Stimulated activated CD8-positive, alpha-beta memory T cell treated with anti-CD3 and anti-CD28 coated beads, Interleukin-4, amount 100 ng/mL, for 48 hours (primary cell): Measurements from ENCODE around the gene PSME4.
"Not testable (repeated sequence)": the region's sequence is repeated elsewhere in the genome, so short reads cannot be mapped to it uniquely, and the experiment has no call there.

Source experiments
- DNase-seq: peaks from one replicate; pipeline ENCODE4 v3.0.0-alpha.2; 2020

The PSME4 gene

DNA sequence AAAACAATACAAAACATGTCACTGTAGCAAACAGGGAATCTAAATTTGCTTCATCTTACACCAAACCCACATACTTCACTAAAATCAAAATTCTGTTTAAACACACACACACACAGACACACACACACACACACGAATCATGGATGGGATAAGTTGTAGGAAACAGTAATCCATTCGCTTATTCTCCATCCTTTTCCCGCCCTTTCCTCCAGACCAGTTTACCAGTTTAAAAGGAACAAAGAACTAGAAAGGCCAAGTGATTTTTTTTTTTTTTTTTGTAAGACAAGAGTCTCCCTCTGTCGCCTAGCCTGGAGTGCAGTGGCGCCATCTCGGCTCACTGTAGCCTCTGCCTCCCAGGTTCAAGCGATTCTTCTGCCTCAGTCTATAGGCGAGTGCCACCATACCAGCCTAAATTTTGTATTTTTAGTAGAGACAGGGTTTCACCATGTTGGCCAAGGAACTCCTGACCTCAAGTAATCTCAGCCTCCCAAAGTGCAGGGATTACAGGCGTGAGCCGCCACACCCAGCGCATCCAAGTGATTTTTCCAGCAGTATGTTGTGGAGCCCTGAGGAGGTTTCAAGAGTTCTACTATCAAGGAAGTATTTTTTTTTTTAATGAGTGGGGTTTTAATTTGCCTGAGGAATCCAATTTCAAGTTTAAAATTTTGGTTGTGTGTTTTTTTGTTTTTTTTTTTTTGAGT lies 5.7 kb downstream of the PSME4 start:
- DNase-seq = no peak

DNA sequence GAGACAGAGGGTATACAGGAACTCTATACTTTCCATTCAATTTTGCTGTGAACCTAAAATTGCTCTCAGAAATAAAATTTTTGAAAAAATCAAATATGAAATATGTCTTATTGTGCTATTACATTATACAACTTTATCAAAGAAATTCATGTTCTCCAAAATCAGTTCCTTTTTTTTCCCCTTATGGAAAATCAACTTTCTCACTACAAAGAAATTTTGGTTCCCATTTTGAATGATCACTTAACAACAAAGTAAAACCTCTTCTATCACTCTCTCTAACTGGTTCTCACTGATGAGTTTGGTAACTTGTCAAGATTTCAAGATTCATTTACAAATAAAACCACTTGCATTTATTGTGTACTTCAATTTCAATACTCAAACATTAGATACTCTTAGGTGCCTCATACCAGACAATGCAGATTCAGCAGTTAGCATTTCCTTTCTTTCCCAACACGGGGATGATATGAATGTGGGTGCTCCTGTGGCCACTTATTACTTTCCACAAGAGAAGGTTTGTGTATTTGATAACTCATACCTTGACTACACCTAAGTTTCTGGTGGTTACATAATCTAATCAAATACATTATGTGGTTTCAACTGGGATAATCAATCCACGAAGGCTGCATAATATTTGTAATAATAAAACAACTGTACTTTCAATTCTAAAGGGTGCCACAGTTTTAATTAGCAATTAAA lies 6.4 kb downstream of the PSME4 start:
- no peak for DNase-seq

DNA sequence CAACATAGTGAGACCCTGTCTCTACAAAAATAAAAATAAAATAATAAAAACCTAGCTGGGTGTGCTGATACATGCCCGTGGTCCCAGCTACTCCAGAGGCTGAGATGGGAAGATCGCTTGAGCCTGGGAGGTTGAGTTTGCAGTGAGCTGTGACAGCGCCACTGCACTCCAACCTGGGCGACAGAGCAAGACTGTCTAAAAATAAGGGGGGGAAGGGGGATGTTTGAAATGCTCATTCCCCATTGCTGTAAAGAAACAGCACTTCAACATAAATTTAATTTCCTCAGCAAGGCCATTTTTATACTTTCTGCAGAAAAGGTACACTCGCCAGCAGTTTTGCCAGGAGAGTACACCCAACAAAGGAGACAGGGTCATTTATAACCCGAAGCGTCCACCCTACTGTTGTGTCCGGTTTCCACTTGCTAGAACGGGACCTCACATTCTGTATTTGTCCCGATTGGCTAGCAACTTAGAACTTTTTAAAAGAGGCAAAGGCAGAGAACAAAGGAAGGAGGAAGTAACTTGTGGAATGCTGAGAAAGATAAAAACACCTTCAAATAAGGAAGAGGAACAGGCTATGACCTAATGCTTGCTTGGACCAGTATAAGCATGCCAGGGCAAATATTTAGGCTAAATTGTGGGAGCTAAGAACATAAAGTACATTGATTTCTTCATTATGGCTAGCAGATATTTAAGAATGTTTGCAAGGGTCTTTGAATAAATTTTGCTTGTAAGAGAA lies 9.1 kb downstream of the PSME4 start:
- DNase-seq = not testable (repeated sequence)

DNA sequence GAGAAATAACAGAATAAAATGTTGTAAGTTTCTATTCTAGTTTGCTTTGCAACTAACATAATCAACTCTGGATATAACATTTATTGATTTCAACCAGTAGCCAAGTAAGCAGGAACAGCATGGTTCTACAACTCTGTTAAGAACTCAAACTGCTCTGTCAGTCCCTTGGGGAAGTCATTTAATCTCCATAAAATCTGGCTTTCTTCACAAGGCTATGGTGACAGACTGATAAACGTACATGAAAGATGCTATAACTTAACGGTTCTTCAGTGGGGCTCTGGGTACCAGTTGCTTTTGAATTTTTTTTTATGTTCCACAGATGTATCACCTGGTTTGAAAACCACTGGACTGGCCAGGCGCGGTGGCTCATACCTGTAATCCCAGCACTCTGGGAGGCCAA lies 10.3 kb downstream of the PSME4 start:
- DNase-seq = no peak

DNA sequence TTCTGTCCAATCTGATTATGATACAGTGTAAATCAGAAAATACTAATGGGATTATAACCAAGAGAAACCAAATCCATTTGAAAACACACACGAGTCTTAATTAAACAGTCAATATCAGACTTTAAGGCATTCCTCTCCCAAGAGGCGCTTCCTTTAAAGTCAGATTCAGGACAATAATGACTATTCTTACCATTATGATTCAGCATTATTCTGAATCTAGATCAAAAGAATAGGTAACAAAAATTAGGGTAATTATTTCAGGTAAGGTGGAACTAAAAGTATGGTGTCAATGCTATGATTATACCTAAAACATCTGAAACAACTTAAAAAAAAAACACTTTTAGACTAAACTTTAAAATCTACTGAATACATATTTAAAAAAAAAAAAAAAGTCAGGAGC lies 12.3 kb downstream of the PSME4 start:
- no peak for DNase-seq

DNA sequence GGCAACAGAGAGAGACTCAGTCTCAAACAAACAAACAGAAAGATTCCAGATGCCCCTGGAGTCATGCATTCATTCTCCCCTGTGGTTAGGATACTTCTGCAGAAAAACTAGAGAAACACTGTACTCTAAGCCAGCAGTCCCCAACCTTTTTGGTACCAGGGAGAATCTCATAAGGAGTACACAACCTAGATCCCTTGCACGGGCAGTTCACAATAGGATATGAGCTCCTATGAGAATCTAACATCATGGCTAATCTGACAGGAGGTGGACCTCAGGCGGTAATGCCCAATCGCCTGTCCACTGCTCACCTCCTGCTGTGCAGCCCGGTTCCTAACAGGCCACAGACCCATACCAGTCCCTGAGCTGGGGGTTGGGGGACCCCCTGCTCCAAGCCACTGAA lies 18.3 kb downstream of the PSME4 start:
- no peak for DNase-seq

DNA sequence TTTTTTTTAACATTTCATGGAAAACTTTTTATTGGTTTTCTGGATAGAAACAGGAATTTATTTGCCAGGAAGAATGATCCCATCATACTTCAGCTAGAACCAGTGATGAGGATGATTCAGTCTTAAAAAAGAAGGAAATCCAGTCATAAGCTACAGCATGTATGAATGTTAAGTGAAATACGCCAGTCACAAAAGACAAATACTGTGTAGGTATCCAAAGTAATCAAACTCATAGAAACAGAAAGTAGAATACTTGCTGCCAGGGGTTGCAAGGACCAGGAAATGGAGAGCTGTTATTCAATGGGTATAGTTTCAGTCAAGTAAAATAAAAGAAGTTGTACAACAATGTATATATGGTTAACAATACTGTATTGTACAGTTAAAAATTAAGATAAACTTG lies 21.3 kb downstream of the PSME4 start:
- no peak for DNase-seq

DNA sequence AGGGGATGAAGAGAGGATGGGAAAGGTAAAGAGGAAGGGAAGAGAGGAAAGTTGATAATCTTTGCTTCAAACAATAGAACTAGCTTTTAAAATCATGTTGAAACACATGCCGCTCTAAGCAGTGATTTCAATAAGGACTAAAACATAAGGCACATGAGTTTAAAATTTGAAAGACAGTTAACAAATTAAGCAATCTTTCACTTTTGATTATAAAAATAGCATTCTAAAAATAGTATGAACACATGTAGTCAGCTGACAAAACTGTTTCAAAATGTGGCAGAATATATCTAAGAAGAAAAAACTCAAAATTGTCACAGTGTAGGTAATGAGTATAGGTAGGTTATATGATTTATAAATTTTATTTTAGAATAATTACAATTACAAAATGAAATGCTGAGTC lies 25.3 kb downstream of the PSME4 start:
- DNase-seq = no peak

DNA sequence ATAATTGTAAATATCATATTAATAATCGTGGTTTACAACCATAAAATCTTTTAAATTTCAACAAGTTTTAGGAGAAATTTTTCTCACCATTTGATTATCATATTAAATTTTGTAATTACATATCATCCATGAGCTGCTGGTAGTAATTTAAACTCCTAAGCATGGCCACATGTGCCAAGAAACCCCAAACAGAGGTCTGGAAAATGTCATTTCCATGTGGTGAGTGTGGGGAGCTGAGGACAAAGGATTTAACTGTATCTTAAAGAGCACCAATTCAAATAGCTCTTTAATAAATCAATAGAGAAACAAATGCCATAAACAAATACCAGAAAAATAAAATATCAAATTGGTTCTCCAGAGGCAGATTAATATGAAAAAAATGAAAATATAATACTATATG lies 26.3 kb downstream of the PSME4 start:
- DNase-seq = no peak

DNA sequence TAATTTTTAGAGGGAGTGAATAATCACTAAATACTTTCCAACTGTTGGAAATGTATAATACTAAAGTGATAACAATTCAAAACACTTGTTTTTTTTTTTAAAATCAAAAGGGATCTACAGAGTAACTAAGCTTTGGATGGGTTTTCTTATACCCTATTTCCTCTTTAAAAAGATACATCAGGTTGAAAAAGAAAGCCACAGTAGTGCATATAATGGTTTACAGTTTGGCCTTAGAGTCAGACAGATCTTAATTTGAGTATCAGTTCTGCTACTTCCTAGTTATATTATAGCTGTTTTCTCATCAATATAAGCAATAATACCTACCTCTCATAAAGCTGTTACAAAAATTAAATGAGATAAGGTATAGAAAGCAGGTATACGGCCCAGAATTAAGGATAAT lies 28.5 kb downstream of the PSME4 start:
- DNase-seq = no peak

DNA sequence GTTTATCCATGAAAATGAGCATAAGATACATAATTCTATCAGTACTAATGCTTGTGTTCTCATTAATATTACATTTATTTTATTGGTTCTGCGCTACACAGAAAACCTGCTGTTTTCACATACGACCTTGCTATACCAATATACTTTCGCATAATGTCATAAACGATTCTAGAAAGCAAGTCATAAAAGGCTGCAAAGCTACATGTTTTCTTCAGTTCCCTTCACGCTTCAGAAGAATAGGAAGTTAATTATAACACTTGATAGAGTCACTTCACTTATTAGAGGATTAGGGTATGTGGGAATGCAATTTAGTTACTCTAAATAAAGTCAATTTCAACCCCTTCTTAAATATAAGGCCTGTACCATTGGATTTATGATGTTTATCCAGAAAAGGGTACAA lies 29.0 kb downstream of the PSME4 start:
- no peak for DNase-seq

DNA sequence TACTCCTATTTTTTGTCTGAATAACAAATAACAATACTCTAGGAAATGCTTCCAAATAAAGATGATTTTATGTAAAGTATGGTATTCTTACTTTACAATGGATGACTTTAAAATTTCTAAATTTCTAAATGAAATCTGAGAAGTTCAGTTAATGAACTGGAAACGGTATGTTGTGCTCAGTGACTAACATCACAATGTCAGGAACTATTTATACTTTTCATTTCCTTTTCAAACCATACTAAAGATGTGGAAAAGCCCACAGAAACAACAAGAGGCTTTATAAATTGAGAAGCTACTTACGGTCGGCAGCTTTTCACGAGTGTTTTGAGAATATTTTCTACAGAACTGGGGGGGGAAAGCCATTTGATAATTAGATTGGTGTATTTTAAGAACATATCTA lies 31.1 kb downstream of the PSME4 start:
- DNase-seq = no peak

DNA sequence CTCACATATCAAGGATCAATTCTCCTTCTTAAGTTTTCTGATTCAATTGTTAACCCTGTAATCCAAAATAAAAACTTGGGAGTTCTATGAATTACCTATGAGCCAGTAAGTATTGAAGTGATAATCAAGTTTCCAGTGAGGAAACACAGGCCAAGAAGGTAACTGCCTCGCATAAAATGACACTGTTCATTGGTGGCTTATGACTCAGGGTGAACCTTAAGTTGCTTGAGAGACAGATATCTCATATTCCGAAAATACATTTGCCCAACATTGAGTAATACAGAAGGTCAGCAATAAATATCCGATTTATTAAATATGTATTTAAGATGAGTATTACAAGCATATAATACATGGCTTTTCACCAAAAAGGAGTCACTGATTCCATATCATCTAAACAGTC lies 31.9 kb downstream of the PSME4 start:
- no peak for DNase-seq

DNA sequence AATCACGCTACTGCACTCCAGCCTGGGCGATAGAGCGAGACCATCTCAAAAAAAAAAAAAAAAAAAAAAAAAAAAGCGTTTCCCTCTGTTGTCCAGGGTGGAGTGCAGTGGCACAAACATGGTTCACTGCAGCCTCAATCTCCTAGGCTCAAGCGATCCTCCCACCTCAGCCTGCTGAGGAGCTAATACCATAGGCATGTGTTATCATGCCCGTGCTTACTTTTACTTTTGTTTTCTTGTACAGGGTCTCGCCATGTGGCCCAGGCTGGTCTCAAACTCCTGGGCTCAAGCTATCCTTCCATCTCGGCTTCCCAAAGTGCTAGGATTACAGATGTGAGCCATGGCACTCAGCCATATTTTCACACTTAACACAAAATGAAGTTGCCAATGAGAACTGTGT lies 37.5 kb downstream of the PSME4 start:
- no peak for DNase-seq

DNA sequence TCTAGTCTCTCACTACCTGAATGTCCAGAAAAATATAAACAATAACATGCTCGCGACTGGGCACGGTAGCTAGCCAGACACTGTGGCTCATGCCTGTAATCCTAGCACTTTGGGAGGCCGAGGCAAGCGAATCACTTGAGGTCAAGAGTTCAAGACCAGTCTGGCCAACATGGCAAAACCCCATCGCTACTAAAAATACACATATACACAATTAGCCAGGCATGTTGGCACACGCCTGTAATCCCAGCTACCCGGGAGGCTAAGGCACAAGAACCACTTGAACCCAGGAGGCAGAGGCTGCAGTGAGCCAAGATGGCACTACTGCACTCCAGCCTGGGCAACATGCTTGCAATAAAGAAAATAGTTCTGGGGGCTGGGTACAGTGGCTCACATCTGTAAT lies 44.5 kb downstream of the PSME4 start:
- DNase-seq = not testable (repeated sequence)

DNA sequence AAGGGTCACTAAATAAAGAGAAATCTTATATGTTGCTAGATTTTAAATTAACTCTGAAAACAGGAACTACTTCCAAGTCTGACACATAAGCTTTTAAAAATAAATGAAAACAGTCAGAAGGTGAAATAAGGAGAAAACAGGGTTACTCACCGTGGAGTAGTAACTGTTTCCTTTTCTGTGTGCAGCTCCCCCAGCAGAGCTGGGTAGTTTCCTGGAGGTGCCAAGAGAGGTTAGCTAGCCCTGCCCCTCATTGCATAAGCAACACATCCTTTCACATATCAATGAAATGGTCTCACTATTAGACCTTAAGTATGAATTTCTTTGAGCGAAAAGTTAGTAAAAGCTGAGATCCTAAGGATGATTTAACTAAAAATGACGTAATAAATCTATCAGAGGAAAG lies 57.1 kb downstream of the PSME4 start:
- peak; percentile 33 for DNase-seq

DNA sequence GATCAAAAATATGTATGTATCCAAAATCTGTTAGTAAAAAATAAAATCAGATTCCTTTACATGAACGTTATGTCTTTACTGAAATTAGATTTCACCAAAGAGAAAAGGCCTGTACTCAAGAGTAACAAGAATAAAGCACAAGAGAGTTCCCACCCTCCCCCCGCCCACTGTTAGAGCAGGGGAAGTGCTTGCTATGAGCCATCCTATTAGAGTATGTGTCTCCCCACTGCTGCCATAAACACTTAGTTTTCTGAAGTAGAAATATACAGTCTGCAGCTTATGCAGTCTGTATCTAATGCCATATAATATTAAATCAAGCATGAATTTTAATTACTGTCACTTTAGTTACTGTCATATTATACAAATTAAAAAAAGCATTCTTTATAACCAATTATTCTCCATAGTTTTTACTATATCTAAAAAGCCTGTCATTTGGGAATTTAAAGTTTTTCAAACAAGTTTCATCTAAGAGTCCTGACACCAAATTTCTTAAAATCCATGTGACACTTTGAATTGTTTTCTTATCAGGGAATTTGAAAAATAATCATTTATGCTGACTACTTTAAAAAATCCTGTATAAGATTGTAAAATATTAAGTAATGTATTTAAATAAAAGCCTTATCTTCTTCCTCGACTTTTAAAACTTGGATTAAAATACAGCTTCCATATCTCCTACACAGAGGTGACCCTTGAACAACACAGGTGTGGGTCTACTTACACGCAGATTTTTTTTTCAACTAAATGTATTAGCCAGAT lies 59.2 kb downstream of the PSME4 start:
- DNase-seq = no peak

DNA sequence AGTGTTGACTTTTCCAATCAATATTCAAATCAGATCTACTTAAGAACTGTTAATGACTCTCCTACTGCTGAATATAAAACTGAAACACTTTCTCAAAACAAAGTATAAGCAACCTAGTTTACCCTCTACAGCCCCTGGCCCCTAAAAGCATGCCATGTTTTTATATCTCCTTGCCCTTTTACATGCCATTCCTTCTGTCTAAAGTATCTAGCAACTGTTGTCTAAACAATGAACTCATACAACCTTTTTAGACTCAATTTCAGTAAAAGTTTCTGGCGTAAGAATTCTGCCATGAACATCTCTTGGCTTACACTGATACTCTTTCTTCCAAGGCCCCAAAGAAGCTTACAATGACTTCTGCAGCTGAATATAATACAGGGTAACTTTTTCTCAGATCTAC lies 63.2 kb downstream of the PSME4 start:
- no peak for DNase-seq

DNA sequence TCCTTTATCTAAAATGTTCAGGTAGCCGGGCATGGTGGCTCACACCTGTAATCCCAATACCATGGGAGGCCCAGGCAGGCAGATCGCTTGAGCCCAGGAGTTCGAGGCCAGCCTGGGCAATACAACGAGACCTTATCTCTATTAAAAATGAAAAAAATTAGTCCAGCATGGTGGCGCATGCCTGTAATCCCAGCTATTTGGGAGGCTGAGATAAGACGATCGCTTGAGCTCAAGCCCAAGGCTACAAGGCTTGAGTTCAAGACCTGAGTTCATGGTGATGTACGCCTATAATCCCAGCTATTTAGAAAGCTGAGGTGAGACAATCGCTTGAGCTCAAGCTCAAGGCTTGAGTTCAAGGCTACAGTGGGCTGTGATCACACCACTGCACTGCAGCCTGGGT lies 65.4 kb downstream of the PSME4 start:
- no peak for DNase-seq

DNA sequence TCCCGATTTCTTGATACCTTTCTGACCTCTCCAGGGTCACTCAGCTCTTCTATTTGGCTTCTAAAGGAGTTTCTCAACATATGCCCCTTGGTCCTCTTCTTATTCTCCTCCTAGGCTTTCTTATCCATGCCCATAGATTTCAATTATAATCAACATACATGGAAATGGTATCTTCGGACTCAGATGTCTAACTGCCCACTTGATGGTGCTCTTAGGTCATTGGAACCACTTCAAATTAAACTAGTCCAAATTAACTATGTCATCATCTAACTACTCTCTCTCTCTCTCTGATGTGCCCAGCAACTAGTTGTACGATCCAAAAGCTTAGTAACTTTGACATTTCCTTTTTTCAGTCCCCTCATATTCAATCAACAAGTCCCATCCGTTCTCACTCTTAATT lies 67.8 kb downstream of the PSME4 start:
- DNase-seq = no peak

DNA sequence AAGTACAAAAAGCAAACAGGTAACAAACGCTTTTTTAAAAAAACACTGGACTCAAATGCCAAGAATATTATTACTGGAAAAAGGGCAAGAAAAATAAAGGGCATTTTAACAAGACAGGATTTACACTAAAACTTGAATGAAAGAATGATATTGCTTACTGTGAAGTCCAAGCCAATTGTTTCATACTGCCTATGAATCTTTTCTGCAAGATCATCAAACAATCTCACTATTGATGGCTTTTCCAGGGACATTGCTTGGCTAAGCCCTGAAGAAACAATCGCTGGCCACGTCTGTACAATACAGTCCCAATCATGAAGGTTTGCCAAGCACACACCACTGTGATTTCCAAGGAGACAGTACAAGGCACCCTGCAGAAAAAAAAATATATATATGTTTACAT lies 69.6 kb downstream of the PSME4 start:
- DNase-seq = no peak

DNA sequence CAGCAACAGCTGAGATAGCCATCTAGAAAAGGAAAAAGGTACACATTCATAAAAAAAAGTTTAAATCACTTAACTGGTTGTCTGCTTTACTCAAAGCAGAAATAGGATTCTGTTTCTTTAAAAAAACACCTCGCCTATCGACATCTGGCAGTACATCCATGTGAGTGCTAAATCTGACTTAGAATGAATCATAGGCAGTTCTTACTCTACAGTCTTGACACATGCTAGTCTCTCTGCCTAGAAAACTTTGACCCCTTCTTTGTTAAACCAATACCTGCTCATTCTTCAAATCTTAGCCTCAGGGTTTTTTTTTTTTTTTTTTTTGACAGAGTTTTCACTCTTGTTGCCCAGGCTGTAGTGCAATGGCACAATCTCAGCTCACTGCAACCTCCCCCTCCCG lies 73.9 kb downstream of the PSME4 start:
- DNase-seq = no peak
